Measurements from ENCODE around the gene XYLT1.

The XYLT1 gene

GRCh38 chr16:17437981-17438380 lies 32.8 kb downstream of the XYLT1 start:
- Histone ChIP-seq H3K4me1 (peaks cover 0 to 20% (median 6%) of the 10 kb centered on the region in 4 donors), H3K27ac (no peak overlapping the region), H3K9me3 (no peaks in the 10 kb centered on the region), H3K4me3 (no peak overlapping the region), H3K36me3 (no peaks in the 10 kb centered on the region), H3K27me3 (no peaks in the 10 kb centered on the region)
- no peak for DNase-seq
- intact Hi-C loops (cut with DNase I; ENCODE audit: low total_unique reads) = no loop called here
- no peak for TF ChIP-seq CTCF (IDR thresholded peaks at IDR 0.05)

DNA sequence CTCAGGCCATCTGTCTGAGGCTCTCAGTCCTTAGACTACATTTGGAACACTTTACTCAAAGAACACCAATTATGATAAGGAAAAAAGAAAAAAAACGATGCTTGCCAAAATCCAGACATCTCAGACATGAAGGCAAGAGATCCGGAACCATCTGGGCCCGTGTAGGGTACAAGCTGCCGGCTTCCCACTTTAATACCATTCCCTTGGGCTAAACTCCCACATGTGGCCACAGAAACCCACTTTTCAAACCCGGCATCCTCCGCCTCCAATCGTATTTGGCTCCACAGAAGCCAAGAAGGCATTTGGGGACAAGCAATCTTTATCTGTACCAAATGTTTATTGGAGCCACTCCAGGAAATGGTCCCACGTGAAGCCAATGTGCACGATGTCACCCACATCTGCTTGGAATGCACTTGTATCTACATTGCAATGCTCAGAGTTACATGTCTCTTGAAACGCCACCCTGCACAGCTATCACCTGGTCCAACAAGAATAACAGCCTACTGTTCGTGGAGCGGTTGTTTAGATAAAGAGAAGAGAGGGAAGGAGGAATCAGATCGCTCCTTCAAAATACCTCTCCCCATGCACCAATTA lies 33.5 kb downstream of the XYLT1 start:
- TF ChIP-seq CTCF (IDR thresholded peaks at IDR 0.05) = no peak
- Histone ChIP-seq H3K4me1 (peaks cover 0 to 28% (median 10%) of the 10 kb centered on the region in 4 donors), H3K36me3 (no peaks in the 10 kb centered on the region), H3K27me3 (no peaks in the 10 kb centered on the region), H3K9me3 (no peaks in the 10 kb centered on the region), H3K27ac (no peak overlapping the region), H3K4me3 (no peak overlapping the region)
- intact Hi-C loops (cut with DNase I; ENCODE audit: low total_unique reads) = no loop called here
- DNase-seq = peak in 1 of 2 donors; percentile 16

- no peak for DNase-seq
- Histone ChIP-seq H3K36me3 (no peaks in the 10 kb centered on the region), H3K27me3 (no peaks in the 10 kb centered on the region), H3K27ac (no peak overlapping the region), H3K4me1 (peaks cover 0 to 34% (median 10%) of the 10 kb centered on the region in 4 donors), H3K9me3 (no peaks in the 10 kb centered on the region), H3K4me3 (no peak overlapping the region)
- intact Hi-C loops (cut with DNase I; ENCODE audit: low total_unique reads) = no loop called here
- TF ChIP-seq CTCF (IDR thresholded peaks at IDR 0.05) = no peak
Observed at GRCh38 chr16:17435318-17435717, 35.4 kb downstream of the XYLT1 start.

DNA sequence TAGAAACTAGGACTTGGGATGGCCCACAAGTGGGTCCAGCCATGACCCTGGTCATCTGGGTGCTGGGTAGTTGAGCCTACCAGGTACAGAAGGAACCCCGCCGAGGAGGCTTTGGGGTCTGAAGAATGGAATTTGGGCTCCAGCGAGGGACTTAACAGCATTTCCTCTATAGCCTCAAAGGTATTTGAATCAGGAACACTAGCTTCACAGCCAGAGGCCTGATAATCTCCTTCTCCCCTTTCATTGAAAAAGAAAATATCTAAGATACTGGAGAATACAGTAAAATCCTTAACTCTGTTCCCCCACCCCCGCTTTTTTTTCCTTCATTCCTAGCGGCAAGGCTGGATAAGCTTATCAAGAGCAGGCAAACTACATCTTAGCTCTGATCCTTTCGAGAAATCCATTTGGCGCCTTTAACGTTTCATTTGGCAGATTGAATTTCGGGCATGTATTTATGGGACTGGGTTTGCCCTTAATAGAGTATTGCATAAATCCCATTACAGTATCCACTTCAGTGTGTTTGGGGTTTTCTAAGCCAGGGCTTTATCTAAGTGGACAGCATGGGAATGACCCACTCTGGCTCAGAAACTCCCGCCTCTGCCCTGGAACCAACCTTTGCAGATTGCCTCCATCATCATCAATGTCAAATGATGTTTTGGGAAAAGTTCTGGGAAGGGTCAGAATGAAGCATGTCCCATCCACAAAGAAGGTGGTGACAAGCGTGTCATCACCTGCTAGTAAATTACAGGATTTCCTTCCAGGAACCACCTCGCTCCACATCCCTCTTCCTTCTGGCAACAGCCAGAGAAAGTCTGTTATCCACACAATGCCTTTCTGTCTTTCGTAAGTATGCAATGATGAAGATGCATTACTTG lies 36.9 kb downstream of the XYLT1 start:
- no peaks in the 10 kb centered on the region for H3K9me3 ChIP-seq
- H3K36me3 ChIP-seq = no peaks in the 10 kb centered on the region
- H3K27me3 ChIP-seq = no peaks in the 10 kb centered on the region
- H3K4me1 ChIP-seq = peaks cover 0 to 34% (median 10%) of the 10 kb centered on the region in 4 donors
- H3K27ac ChIP-seq = peak overlapping the region in 1 of 2 donors; percentile 44
- no peak for DNase-seq
- no peak overlapping the region for H3K4me3 ChIP-seq
- intact Hi-C loops (cut with DNase I; ENCODE audit: low total_unique reads) = no loop called here
- no peak for TF ChIP-seq CTCF (IDR thresholded peaks at IDR 0.05)

DNA sequence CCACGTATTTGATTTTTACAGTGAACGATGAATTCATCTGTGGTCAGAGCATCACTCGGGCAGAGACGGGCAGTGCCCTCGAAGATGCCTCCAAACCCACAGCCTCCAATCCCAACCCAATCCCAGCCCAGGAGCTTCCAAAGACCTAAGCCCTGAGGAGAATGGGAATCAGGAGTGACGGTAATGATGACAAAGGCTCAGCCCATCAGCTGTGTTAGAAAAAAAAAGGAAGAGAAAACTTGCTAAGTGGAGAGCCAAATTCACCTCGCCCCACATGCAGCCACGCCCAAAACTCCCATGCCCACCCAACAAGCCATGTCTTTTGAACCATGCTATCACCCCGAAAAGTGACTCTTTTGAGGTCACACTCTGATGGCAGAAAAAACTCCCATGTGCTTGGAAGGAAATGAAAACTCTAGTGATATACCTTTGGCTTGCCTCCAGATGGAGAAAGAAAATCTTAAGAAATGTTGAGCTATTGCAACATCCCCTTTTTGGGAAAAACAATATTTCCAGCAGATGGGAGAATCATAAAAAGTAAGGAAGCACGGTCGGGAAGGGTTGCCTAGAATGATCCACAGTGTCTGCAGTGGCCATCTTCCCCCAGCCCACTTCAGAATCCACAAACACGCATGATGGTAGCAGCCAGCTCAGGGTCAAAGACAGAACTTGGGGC lies 37.7 kb downstream of the XYLT1 start:
- Histone ChIP-seq H3K27me3 (no peaks in the 10 kb centered on the region), H3K4me3 (no peak overlapping the region), H3K36me3 (no peaks in the 10 kb centered on the region), H3K9me3 (no peaks in the 10 kb centered on the region), H3K27ac (peak overlapping the region in 1 of 2 donors; percentile 44), H3K4me1 (peaks cover 0 to 34% (median 10%) of the 10 kb centered on the region in 4 donors)
- no peak for DNase-seq
- intact Hi-C loops (cut with DNase I; ENCODE audit: low total_unique reads) = no loop called here
- TF ChIP-seq CTCF (IDR thresholded peaks at IDR 0.05) = no peak

All from tibial artery (tissue), 4 donors.